SK-N-SH treated with all-trans-retinoic acid at 6 μM for 48 hours (cell line): ENCODE data around the gene RNPEP.

Experiments
- ARNTL ChIP-seq: fragments of 450-650 bp; formaldehyde crosslinking; IDR thresholded peaks from 2 replicates; pipeline ENCODE4 v1.5.0; 2020; ENCODE audit warnings: low read depth, mild to moderate bottlenecking, moderate library complexity, borderline replicate concordance
- CSDC2 ChIP-seq: fragments of 250-450 bp; sonication (Bioruptor Pico); IDR thresholded peaks from 2 replicates; pipeline ENCODE4 v1.5.0; 2020; ENCODE audit warnings: mild to moderate bottlenecking, moderate library complexity
- OSR1 ChIP-seq: fragments of 250-450 bp; sonication (Bioruptor Pico); IDR thresholded peaks from 2 replicates; pipeline ENCODE4 v1.8.0; 2022; ENCODE audit warnings: moderate library complexity, mild to moderate bottlenecking, inconsistent platforms
- RARB ChIP-seq: fragments of 250-450 bp; sonication (Bioruptor Pico); IDR thresholded peaks from 2 replicates; pipeline ENCODE4 v1.8.0; 2021; ENCODE audit warnings: mild to moderate bottlenecking, moderate library complexity
- ZFP3 ChIP-seq: fragments of 250-450 bp; sonication (Bioruptor Pico); IDR thresholded peaks from 2 replicates; pipeline ENCODE4 v1.5.0; 2020; ENCODE audit warnings: mild to moderate bottlenecking, moderate library complexity
- ZFP30 ChIP-seq: fragments of 450-650 bp; formaldehyde crosslinking; IDR thresholded peaks from 2 replicates; pipeline ENCODE4 v1.5.0; 2022; ENCODE audit warnings: mild to moderate bottlenecking, moderate library complexity
- TF ChIP-seq, protein P1 (sequence below): fragments of 250-450 bp; sonication (Bioruptor Pico); IDR thresholded peaks from 2 replicates; pipeline ENCODE4 v1.5.1; 2021; ENCODE audit warnings: mild to moderate bottlenecking, moderate library complexity
- TF ChIP-seq, protein P2 (sequence below): fragments of 250-450 bp; sonication (Bioruptor Pico); IDR thresholded peaks from 2 replicates; pipeline ENCODE4 v1.5.0; 2020; ENCODE audit warnings: mild to moderate bottlenecking, moderate library complexity

DNA sequence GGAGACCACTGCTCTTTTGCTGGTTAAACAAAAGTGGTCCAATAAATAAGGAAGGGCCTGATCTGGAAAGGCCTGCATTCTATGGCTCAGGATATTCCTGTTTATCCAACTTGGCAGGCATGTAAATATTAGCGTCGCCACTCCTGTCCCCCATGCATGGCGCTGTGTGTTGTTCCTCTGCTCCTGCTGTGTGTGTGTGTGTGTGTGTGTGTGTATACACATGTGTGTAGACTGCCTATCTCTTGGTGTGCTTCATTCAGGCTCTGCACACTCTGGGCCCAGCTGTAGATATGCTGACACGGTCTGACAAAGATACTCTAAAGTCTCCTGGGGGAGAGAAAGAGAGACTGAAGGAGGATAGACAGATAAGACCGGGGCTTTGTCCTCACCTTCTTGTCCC lies 42.9 kb upstream of the RNPEP start:
- TF ChIP-seq OSR1 (CRISPR knock-in tag) = no peak
- no peak for TF ChIP-seq ZFP30 (CRISPR knock-in tag)
- TF ChIP-seq, protein P1, sequence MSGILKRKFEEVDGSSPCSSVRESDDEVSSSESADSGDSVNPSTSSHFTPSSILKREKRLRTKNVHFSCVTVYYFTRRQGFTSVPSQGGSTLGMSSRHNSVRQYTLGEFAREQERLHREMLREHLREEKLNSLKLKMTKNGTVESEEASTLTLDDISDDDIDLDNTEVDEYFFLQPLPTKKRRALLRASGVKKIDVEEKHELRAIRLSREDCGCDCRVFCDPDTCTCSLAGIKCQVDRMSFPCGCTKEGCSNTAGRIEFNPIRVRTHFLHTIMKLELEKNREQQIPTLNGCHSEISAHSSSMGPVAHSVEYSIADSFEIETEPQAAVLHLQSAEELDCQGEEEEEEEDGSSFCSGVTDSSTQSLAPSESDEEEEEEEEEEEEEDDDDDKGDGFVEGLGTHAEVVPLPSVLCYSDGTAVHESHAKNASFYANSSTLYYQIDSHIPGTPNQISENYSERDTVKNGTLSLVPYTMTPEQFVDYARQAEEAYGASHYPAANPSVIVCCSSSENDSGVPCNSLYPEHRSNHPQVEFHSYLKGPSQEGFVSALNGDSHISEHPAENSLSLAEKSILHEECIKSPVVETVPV = no peak
- TF ChIP-seq ARNTL (CRISPR knock-in tag) = no peak
- TF ChIP-seq CSDC2 (CRISPR knock-in tag) = no peak
- TF ChIP-seq, protein P2, sequence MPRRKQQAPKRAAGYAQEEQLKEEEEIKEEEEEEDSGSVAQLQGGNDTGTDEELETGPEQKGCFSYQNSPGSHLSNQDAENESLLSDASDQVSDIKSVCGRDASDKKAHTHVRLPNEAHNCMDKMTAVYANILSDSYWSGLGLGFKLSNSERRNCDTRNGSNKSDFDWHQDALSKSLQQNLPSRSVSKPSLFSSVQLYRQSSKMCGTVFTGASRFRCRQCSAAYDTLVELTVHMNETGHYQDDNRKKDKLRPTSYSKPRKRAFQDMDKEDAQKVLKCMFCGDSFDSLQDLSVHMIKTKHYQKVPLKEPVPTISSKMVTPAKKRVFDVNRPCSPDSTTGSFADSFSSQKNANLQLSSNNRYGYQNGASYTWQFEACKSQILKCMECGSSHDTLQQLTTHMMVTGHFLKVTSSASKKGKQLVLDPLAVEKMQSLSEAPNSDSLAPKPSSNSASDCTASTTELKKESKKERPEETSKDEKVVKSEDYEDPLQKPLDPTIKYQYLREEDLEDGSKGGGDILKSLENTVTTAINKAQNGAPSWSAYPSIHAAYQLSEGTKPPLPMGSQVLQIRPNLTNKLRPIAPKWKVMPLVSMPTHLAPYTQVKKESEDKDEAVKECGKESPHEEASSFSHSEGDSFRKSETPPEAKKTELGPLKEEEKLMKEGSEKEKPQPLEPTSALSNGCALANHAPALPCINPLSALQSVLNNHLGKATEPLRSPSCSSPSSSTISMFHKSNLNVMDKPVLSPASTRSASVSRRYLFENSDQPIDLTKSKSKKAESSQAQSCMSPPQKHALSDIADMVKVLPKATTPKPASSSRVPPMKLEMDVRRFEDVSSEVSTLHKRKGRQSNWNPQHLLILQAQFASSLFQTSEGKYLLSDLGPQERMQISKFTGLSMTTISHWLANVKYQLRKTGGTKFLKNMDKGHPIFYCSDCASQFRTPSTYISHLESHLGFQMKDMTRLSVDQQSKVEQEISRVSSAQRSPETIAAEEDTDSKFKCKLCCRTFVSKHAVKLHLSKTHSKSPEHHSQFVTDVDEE (CRISPR knock-in tag) = no peak
- no peak for TF ChIP-seq ZFP3 (CRISPR knock-in tag)
- TF ChIP-seq RARB = no peak
